Muscle of leg (tissue), 11 donors: ENCODE data around the gene DLG4. TPM values are rescaled to one million over a fixed set of nuclear protein-coding genes. Genes with fewer than 3 reads are reported as not detected.
A peak's percentile ranks its signal among the peaks of the same experiment; 100 is the strongest.

Source experiments
- DNase-seq: peaks from one replicate; pipeline ENCODE4 v3.0.0; 2013
- H3K27ac ChIP-seq: one replicate; pipeline ENCODE4 v1.5.1; 2013; ENCODE audit warnings: mild to moderate bottlenecking, low read length, control low read depth
- H3K27me3 ChIP-seq: one replicate; pipeline ENCODE4 v1.6.1; 2013; ENCODE audit warnings: low read length; ENCODE audit not compliant: control insufficient read depth, insufficient read depth
- H3K36me3 ChIP-seq: one replicate; pipeline ENCODE4 v1.6.1; 2013; ENCODE audit warnings: low read length; ENCODE audit not compliant: control insufficient read depth, insufficient read depth
- H3K4me1 ChIP-seq: one replicate; pipeline ENCODE4 v1.6.1; 2013; ENCODE audit warnings: low read length; ENCODE audit not compliant: control insufficient read depth, insufficient read depth
- H3K4me3 ChIP-seq: one replicate; pipeline ENCODE4 v1.5.1; 2013; ENCODE audit warnings: low read length, control low read depth
- H3K9me3 ChIP-seq: replicated peaks from 2 replicates; pipeline ENCODE4 v1.6.1; 2013; ENCODE audit warnings: low read depth, low read length; ENCODE audit not compliant: control insufficient read depth
- WGBS: methylation state at CpG from one replicate; pipeline ENCODE4 v1.1.5; 2013; ENCODE audit warnings: missing lambda C conversion rate; ENCODE audit not compliant: insufficient coverage; 5-methylcytosine and 5-hydroxymethylcytosine counted together
- polyA plus RNA-seq, 8 donors: library from polyadenylated mRNA; unstranded; fragments of 120-200 nt; gene quantifications; one replicate each; pipeline versions ENCODE4 v1.2.1 to v1.2.3, GENCODE V29; 2013; ENCODE audit warnings: inconsistent platforms in 1 of 8, low replicate concordance in 1 of 8; ENCODE audit not compliant: insufficient read length in 8 of 8, insufficient read depth in 1 of 8
- total RNA-seq: library from RNA; stranded (reverse); fragments of 120-200 nt; gene quantifications from one replicate; pipeline ENCODE4 v1.2.4, GENCODE V29; 2013

Gene DLG4
- total and polyA plus RNA-seq, 9 donors, result 12.7 to 33.9 (median 22.5) TPM

DNA sequence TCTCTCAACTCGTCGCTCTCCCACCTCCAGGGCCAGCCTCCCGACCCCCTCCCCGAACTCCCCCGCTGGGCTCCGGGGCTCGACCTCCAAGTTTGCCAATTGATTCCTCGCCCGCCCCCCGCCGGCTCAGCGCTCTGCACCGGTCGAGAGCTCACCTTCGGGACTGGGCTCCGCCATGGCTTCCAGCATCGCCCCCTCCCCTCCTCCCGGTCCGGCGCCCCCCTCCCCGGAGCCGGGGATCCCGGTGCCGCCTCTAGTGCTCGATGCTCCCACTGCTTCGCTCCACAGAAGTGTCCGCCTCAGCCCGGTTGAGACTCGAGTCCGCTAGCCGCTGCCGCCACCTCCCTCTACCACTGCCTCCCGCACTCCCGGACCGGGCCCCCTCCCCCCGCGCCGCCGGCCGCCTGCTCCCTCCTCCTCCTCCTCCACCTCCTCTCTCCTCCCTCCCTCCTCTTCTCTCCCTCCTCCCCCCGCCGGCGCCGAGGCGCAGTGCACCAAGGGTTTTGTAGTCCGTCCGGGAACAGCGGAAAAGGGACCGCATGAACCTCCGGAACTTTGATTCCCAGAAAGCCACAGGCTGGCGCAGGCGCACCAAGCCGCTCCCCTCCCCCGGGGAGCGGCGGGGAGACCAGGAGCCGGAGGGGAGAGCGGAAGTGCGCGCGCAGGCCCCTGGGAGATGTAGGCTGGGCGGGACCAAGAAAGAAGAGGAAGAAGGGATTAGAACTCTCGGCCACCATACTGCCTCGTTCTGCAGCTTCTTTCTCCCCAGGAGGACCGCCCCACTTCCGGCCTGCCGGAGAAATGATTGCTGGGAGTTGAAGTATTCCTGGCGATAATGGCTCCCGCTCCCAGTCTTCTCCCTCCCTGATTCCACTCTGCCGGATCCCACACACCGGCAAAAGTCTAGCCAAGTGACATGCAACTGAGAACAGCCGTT lies 19.7 kb upstream of the DLG4 start, which contains the start of gene PHF23:
Gene PHF23 (minus strand): TSS at position 367 of the 937 bp plus-strand sequence. CDS start 178 bp downstream, at position 189.
- H3K9me3 ChIP-seq, result no peaks in the 10 kb centered on the region
- H3K4me3 ChIP-seq, result peak within 1 kb of the TSS; percentile 100
- H3K4me1 ChIP-seq, result peaks cover 47% of the 10 kb centered on the region
- peak within 1 kb of the TSS; percentile 95 for H3K27ac ChIP-seq
- no peaks in the 10 kb centered on the region for H3K27me3 ChIP-seq
- WGBS, result under 1% methylated on average over 49 of the region's 72 CpGs
- DNase-seq, result peak; percentile 100
- peaks cover 45% of the 10 kb centered on the region for H3K36me3 ChIP-seq

GRCh38 chr17:7238420-7239090 lies 18.9 kb upstream of the DLG4 start:
- Histone ChIP-seq H3K9me3 (no peaks in the 10 kb centered on the region), H3K4me1 (peaks cover 43% of the 10 kb centered on the region), H3K4me3 (peak overlapping the region; percentile 100), H3K36me3 (peaks cover 37% of the 10 kb centered on the region), H3K27me3 (no peaks in the 10 kb centered on the region), H3K27ac (peak overlapping the region; percentile 95)
- WGBS, result 0% methylated on average over 24 of the region's 39 CpGs
- DNase-seq, result peak; percentile 48

GRCh38 chr17:7237761-7238419 lies 18.3 kb upstream of the DLG4 start:
- DNase-seq, result peak; percentile 81
- peaks cover 37% of the 10 kb centered on the region for H3K36me3 ChIP-seq
- H3K27ac ChIP-seq, result peak overlapping the region; percentile 95
- H3K27me3 ChIP-seq, result no peaks in the 10 kb centered on the region
- no peaks in the 10 kb centered on the region for H3K9me3 ChIP-seq
- peak overlapping the region; percentile 100 for H3K4me3 ChIP-seq
- peaks cover 43% of the 10 kb centered on the region for H3K4me1 ChIP-seq
- whole genome bisulfite sequencing, result under 1% methylated on average over 53 of the region's 73 CpGs

GRCh38 chr17:7237266-7237760 lies 17.7 kb upstream of the DLG4 start:
- peak overlapping the region; percentile 95 for H3K27ac ChIP-seq
- DNase-seq, result peak; percentile 40
- no peaks in the 10 kb centered on the region for H3K27me3 ChIP-seq
- H3K36me3 ChIP-seq, result peaks cover 37% of the 10 kb centered on the region
- H3K4me1 ChIP-seq, result peaks cover 47% of the 10 kb centered on the region
- peak overlapping the region; percentile 100 for H3K4me3 ChIP-seq
- 18% methylated on average over 4 of the region's 6 CpGs for WGBS
- H3K9me3 ChIP-seq, result no peaks in the 10 kb centered on the region

GRCh38 chr17:7236808-7237207 lies 17.2 kb upstream of the DLG4 start:
- Histone ChIP-seq H3K36me3 (peaks cover 37% of the 10 kb centered on the region), H3K9me3 (no peaks in the 10 kb centered on the region), H3K27ac (no peak overlapping the region), H3K4me3 (no peak overlapping the region), H3K4me1 (peaks cover 51% of the 10 kb centered on the region), H3K27me3 (no peaks in the 10 kb centered on the region)
- WGBS, result 85% methylated on average over 6 of the region's 6 CpGs
- DNase-seq, result no peak

GRCh38 chr17:7235693-7236665 lies 16.3 kb upstream of the DLG4 start:
- no peaks in the 10 kb centered on the region for H3K9me3 ChIP-seq
- WGBS, result 68% methylated on average over 10 of the region's 22 CpGs
- peaks cover 43% of the 10 kb centered on the region for H3K4me1 ChIP-seq
- H3K36me3 ChIP-seq, result peaks cover 34% of the 10 kb centered on the region
- no peaks in the 10 kb centered on the region for H3K27me3 ChIP-seq
- H3K4me3 ChIP-seq, result no peak overlapping the region
- no peak overlapping the region for H3K27ac ChIP-seq
- DNase-seq, result no peak

DNA sequence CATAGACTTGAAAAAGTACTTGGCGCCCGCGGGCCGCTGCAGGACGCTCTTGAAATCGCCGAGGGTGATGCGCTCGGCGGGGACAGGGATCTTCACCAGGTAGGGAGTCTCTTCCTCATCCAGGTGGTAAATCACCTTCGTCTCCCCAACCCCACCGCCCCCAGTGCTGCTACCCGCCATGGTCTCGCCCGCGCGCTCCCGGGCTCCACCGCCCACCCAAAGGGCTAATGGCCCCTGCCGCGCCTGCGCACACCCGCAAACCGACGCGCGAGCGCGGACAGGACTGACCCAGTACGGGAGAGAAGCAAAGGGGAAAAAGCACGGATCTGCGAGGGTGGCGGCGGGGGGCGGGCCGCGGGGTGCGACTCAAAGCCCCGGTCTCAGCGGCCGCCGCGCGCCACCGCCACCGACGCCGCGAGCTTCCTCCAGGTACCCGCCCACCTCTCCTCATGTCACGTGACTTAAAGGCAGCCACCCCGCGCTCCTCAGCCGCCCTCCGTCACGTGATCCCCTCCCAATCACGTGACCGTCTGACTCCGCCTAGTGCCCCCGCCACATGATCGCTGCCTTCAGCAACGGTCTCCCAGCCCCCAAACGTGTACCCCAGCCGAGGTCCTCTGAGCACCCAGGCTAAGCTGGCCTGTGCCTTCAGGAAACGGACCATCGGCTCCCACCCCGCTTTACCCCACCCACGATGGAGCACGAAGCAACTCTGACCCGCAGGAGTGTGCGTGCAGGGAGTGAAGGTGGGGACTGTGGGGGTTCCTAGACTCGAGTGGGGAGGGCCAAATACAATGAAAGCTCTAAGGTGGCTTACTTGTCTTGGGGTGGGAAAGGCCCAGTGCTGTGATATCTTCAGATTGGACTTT lies 14.7 kb upstream of the DLG4 start, which contains the start of gene DVL2:
Gene DVL2 (minus strand): TSS at position 435 of the 869 bp plus-strand sequence. CDS start 255 bp downstream, at position 180.
- Histone ChIP-seq H3K36me3 (peaks cover 40% of the 10 kb centered on the region), H3K4me3 (peak within 1 kb of the TSS; percentile 94), H3K9me3 (no peaks in the 10 kb centered on the region), H3K27me3 (no peaks in the 10 kb centered on the region), H3K27ac (peak within 1 kb of the TSS; percentile 91), H3K4me1 (peaks cover 31% of the 10 kb centered on the region)
- DNase-seq, result peak; percentile 98
- 0% methylated on average over 59 of the region's 72 CpGs for WGBS

DNA sequence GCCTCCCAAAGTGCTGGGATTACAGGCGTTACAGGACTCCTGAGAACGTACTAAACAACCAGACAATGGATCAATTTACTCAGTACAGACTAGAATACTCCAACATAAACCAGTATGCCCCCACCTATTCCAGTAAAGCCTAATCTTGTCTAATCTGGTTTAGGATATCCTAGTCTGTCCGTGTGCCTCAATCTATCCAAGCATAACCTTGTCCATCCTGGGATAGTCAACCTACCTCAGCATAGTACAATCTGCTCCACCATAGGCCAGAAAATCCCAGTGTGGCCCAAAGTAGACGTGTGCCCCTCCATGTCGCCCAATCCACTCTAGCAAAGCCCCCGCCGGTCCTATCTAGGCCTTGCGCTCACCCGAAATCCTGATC lies 14.1 kb upstream of the DLG4 start:
- Histone ChIP-seq H3K27ac (peak overlapping the region; percentile 91), H3K4me1 (peaks cover 31% of the 10 kb centered on the region), H3K4me3 (peak overlapping the region; percentile 94), H3K9me3 (no peaks in the 10 kb centered on the region), H3K27me3 (no peaks in the 10 kb centered on the region), H3K36me3 (peaks cover 47% of the 10 kb centered on the region)
- DNase-seq, result no peak
- WGBS, result 0% methylated on average over 9 of the region's 9 CpGs
